ENCODE data around the gene ECHDC3. TPM values are rescaled to one million over a fixed set of nuclear protein-coding genes. Genes with fewer than 3 reads are reported as not detected.
A peak's percentile ranks its signal among the peaks of the same experiment; 100 is the strongest.
"Not testable (repeated sequence)": the region's sequence is repeated elsewhere in the genome, so short reads cannot be mapped to it uniquely, and the experiment has no call there.

ECHDC3 gene
- total RNA-seq, 1 donor from 2014 or later, result 137 TPM

- DNase-seq (ENCODE audit: low spot score) (no peak), ATAC-seq (no peak)
Measured at GRCh38 chr10:11714750-11715365, 27.3 kb upstream of the ECHDC3 start.

- ATAC-seq (peak; percentile 93), DNase-seq (ENCODE audit: low spot score) (peak; percentile 90)
Measured at GRCh38 chr10:11715815-11716494, 26.2 kb upstream of the ECHDC3 start.

GRCh38 chr10:11716686-11717085 lies 25.5 kb upstream of the ECHDC3 start:
- DNase-seq (ENCODE audit: low spot score) (no peak), ATAC-seq (no peak)

- no peak for ATAC-seq
- no peak for DNase-seq (ENCODE audit: low spot score)
Measured at GRCh38 chr10:11719496-11720259, 22.5 kb upstream of the ECHDC3 start.

- DNase-seq (ENCODE audit: low spot score) (no peak), ATAC-seq (no peak)
Measured at GRCh38 chr10:11720260-11720741, 21.9 kb upstream of the ECHDC3 start.

GRCh38 chr10:11721806-11722205 lies 20.4 kb upstream of the ECHDC3 start:
- ATAC-seq (peak; percentile 57), DNase-seq (ENCODE audit: low spot score) (no peak)

- ATAC-seq, result no peak
Measured at GRCh38 chr10:11723359-11723758, 18.8 kb upstream of the ECHDC3 start.

GRCh38 chr10:11724938-11725776 lies 17.0 kb upstream of the ECHDC3 start:
- ATAC-seq (peak; percentile 92), DNase-seq (ENCODE audit: low spot score) (no peak)

More at GRCh38 chr10:11723359-11723758, 18.8 kb upstream of the ECHDC3 start:
- DNase-seq (ENCODE audit: low spot score), result no peak

- ATAC-seq, result no peak
- no peak for DNase-seq (ENCODE audit: low spot score)
Measured at GRCh38 chr10:11725912-11726311, 16.3 kb upstream of the ECHDC3 start.

GRCh38 chr10:11727563-11727962 lies 14.6 kb upstream of the ECHDC3 start:
- DNase-seq (ENCODE audit: low spot score) (no peak), ATAC-seq (no peak)

GRCh38 chr10:11728353-11728752 lies 13.8 kb upstream of the ECHDC3 start:
- DNase-seq (ENCODE audit: low spot score) (no peak), ATAC-seq (no peak)

- ATAC-seq (no peak), DNase-seq (ENCODE audit: low spot score) (no peak)
Measured at GRCh38 chr10:11729790-11730315, 12.3 kb upstream of the ECHDC3 start.

- no peak for ATAC-seq
- no peak for DNase-seq (ENCODE audit: low spot score)
Measured at GRCh38 chr10:11730779-11731178, 11.4 kb upstream of the ECHDC3 start.

- not testable (repeated sequence) for DNase-seq (ENCODE audit: low spot score); ATAC-seq
Measured at GRCh38 chr10:11736767-11737166, 5.4 kb upstream of the ECHDC3 start.

GRCh38 chr10:11737258-11738032 lies 4.7 kb upstream of the ECHDC3 start:
- not testable (repeated sequence) for ATAC-seq; DNase-seq (ENCODE audit: low spot score)

GRCh38 chr10:11740907-11741306 lies 1.3 kb upstream of the ECHDC3 start:
- DNase-seq (ENCODE audit: low spot score) (no peak), ATAC-seq (no peak)

- DNase-seq (ENCODE audit: low spot score), result no peak
- ATAC-seq, result no peak
Measured at GRCh38 chr10:11741608-11742007, 574 bp upstream of the ECHDC3 start.

GRCh38 chr10:11742779-11743298 lies 657 bp downstream of the ECHDC3 start:
- ATAC-seq, result peak; percentile 81
- peak; percentile 91 for DNase-seq (ENCODE audit: low spot score)

Data from left lobe of liver (tissue), 2 donors.